Adipocyte (in vitro differentiated cells): ENCODE data around the gene FBLN5.

Experiments
- DNase-seq: peaks from one replicate; pipeline ENCODE4 v3.0.0-alpha.2; 2015; ENCODE audit warnings: low read depth
- H3K27me3 ChIP-seq: replicated peaks from 2 replicates; pipeline ENCODE4 v1.7.0; 2013; ENCODE audit warnings: mild to moderate bottlenecking, low read length, moderate library complexity; ENCODE audit not compliant: control insufficient read depth, insufficient read depth
- H3K36me3 ChIP-seq: 2 replicates; pipeline ENCODE4 v1.7.0; 2013; ENCODE audit warnings: low read length, mild to moderate bottlenecking, moderate library complexity; ENCODE audit not compliant: control insufficient read depth, insufficient read depth, severe bottlenecking
- H3K4me1 ChIP-seq: 2 replicates; pipeline ENCODE4 v1.7.0; 2013; ENCODE audit warnings: mild to moderate bottlenecking, low read length, moderate library complexity; ENCODE audit not compliant: control insufficient read depth, insufficient read depth
- H3K4me3 ChIP-seq: 2 replicates; pipeline ENCODE4 v1.7.0; 2013; ENCODE audit warnings: mild to moderate bottlenecking, low read length, moderate library complexity
- H3K9ac ChIP-seq: 2 replicates; pipeline ENCODE4 v1.7.0; 2013; ENCODE audit warnings: mild to moderate bottlenecking, low read length, moderate library complexity
- H3K9me3 ChIP-seq: 2 replicates; pipeline ENCODE4 v1.7.0; 2013; ENCODE audit warnings: mild to moderate bottlenecking, low read length, moderate library complexity; ENCODE audit not compliant: control insufficient read depth

Gene FBLN5

DNA sequence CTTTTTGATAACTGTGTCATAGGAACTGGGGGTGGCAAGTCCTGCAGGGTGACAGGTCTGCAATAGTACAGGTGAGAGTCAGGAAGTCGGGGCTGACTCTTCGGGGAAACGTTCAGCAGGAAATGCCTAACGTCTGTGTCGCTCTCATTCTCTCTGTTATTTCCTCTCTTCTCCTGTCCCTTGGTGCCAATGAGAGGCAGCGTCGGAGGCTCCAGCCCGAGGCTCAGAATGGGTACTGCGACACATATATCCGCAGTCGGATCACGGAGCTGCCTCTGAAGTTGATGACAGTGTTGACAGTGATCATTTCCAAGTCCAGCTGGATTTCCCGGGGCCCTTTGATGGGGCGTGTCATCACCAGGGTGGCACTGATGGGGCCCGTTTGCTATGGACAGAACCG, 77.5 kb downstream of the FBLN5 start:
- Histone ChIP-seq H3K9ac (no peak overlapping the region), H3K4me3 (no peak overlapping the region), H3K9me3 (no peaks in the 10 kb centered on the region), H3K27me3 (no peaks in the 10 kb centered on the region), H3K36me3 (peaks cover 65% of the 10 kb centered on the region), H3K4me1 (peaks cover 23% of the 10 kb centered on the region)
- no peak for DNase-seq

DNA sequence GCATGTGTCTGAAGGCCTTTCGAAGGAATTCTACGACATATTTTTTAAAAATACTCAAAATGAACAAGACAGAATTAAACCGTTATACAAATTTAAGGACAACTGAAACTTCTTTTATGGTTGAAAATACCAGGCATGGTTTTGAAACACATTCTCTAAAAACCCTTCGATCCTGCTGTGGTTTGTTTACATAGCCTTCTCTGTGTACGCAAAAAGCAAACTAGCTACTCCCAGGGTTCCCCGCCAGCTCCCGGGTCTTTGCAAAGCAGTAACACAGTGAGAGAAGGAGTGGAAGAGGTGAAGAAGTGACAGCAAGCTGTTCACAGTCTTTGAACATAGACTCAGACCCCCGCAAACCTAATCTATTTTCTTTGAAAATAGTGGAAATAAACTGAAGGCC, 77.9 kb downstream of the FBLN5 start:
- H3K4me1 ChIP-seq = peaks cover 23% of the 10 kb centered on the region
- H3K36me3 ChIP-seq = peaks cover 60% of the 10 kb centered on the region
- DNase-seq = no peak
- no peak overlapping the region for H3K4me3 ChIP-seq
- H3K9ac ChIP-seq = no peak overlapping the region
- H3K9me3 ChIP-seq = no peaks in the 10 kb centered on the region
- H3K27me3 ChIP-seq = no peaks in the 10 kb centered on the region

DNA sequence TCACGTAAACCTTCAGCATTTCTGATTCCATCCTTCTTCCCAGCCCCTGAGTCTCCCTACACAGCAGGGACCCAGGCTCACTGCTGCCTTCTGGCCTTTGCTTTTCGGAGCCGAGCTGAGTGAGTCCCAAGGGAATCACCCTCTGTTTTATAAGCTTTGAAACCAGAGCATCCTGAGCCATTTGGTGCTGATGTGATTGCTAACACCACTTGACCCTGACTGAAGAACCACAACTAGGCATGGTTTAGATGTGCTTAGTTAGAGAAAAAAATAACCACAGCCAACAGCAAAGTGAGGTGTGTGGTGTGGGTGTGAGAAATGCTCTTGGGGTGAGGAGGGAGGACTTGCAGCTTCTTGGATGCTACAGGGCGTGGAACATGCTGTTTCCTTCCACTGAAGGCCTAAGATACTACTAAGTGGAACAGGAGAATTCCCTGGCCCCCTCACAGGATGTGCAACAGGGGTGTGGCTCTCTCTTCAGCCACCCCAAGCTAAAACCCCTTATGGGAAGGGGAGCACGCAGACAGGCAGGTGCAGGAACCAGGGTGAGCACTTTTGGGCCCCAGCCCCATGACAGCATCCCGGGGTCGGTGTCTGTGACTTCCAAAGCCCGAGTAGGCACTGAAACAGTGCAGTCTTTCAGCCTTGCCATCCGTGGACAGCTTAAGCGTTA, 80.0 kb downstream of the FBLN5 start, which contains the start of gene TC2N:
TC2N (minus strand) TSS at position 221 of the 673 bp plus-strand sequence. CDS start 53,767 bp downstream, outside the sequence.
- DNase-seq = no peak
- no peaks in the 10 kb centered on the region for H3K27me3 ChIP-seq
- H3K36me3 ChIP-seq = peaks cover 44% of the 10 kb centered on the region
- H3K4me3 ChIP-seq = no peak within 1 kb of the TSS
- H3K9ac ChIP-seq = no peak within 1 kb of the TSS
- H3K4me1 ChIP-seq = peaks cover 13% of the 10 kb centered on the region
- H3K9me3 ChIP-seq = no peaks in the 10 kb centered on the region

DNA sequence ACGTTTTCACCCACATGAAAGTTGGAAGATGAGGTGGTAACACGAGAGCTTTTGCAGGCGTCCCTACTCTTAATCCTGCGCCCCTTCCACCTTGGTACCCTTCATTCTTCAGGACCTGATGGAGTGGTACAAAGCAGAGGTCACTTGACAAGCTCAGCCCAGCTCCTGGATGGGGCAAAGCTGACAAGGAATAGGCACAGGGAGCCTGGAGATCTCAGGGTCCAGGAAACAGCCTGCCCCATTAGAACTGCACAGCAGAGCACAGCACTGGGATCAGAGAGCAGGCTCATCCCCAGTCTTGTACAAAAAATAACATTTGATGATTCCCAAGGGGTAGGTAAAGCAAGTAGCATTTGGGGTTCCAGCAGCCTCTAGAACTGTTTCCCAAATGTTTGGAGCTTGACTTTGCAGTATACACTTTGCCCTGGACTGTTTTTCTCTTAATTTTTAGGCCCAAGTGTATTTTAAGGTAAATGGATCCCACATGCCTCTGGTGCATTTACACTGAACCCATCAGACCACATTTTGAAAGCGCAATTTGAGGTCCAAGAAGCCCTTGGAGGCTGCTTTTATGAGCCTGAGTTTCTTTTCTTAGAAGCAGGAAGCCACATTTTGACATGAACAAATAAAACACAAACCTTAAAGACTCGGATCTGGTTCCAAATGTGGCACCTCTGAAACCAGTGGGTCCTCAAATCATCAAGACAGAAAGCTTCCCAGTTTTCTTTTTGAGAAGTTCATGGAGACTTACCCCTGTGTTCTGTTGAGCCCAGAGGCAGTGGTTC, 80.8 kb downstream of the FBLN5 start:
- H3K36me3 ChIP-seq = peaks cover 44% of the 10 kb centered on the region
- H3K4me1 ChIP-seq = peaks cover 5% of the 10 kb centered on the region
- no peak overlapping the region for H3K9ac ChIP-seq
- no peaks in the 10 kb centered on the region for H3K9me3 ChIP-seq
- H3K4me3 ChIP-seq = no peak overlapping the region
- no peak for DNase-seq
- H3K27me3 ChIP-seq = no peaks in the 10 kb centered on the region

DNA sequence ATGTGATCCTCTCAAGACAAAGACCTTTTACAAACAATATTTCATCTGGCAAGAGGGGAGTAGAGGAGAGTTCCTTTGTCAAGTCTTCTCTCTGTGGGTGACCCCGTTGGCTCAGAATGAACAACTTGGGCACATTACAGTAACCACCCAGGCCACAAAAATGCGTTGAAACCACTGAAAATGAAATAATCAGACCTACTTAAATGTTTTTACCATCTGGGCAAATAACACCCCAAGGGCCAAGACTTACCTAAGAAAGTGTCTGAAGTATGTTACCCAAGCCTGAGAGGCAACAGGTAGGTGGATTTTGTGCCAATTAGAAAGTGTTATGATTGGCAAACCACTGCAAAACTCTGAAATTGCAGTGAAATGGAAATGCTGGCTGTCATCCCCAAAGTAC, 81.4 kb downstream of the FBLN5 start:
- Histone ChIP-seq H3K36me3 (peaks cover 44% of the 10 kb centered on the region), H3K4me3 (no peak overlapping the region), H3K4me1 (no peaks in the 10 kb centered on the region), H3K9me3 (no peaks in the 10 kb centered on the region), H3K9ac (no peak overlapping the region), H3K27me3 (no peaks in the 10 kb centered on the region)
- DNase-seq = no peak

DNA sequence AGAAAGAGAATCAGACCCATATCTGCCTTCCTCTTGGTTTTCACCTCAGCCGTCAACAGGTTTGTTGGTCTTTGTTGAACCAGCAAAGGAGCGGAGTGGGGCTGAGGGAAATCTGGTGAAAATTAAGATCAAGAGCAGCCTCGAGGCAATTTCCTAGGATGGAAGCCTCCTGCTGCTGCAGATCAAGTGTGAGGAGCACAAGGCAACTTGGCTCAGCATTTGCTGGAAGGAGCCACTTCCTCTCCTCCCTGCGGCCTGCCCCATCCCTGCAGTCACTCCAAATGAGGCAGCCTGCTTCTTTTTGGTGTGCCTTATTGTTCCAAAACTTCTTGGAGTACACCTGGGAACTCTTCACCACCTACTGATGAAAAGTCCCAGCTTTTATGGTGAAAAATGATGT, 85.1 kb downstream of the FBLN5 start:
- Histone ChIP-seq H3K4me3 (no peak overlapping the region), H3K36me3 (peaks cover 9% of the 10 kb centered on the region), H3K9me3 (no peaks in the 10 kb centered on the region), H3K4me1 (peaks cover 13% of the 10 kb centered on the region), H3K9ac (no peak overlapping the region), H3K27me3 (no peaks in the 10 kb centered on the region)
- DNase-seq = no peak

DNA sequence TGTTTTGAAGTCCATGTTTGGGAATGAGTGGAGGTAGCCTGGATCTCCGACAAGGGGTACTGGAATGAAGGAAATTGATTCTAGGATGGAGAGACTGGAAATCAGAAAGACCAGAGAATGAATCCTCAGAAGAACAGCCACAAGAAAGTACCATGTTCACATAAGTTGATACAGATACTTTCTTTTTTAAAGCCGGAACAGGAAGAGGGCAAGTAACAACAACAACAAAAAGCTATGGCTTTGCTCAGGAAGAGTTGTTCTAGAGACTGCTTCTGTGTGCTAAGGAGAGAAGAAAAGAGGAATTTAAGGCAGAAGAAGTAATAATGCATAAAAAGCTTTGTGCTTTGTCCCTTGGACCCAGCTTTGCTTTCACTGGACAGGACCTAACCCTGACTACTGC, 86.4 kb downstream of the FBLN5 start:
- no peaks in the 10 kb centered on the region for H3K9me3 ChIP-seq
- H3K9ac ChIP-seq = no peak overlapping the region
- no peaks in the 10 kb centered on the region for H3K27me3 ChIP-seq
- peaks cover 13% of the 10 kb centered on the region for H3K4me1 ChIP-seq
- no peak for DNase-seq
- no peaks in the 10 kb centered on the region for H3K36me3 ChIP-seq
- no peak overlapping the region for H3K4me3 ChIP-seq

DNA sequence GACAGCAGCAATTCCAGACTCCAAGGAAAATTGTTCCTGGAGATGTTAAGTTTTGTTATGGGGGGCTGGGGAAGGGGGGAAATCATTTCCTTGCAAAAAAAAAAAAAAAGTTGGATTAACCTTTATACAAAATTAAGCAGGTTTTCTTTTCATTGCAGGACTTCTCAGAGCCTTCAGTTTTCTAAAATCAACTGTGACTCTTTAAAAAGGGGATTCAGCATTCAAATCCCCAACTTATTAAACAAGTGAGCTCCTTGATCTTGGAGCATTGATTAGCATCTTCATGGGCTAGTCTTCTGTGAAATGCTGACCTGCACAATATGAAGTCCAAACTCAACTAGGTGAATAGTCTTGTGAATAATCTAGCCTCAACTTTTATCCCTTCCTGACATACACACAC, 87.3 kb downstream of the FBLN5 start:
- no peak overlapping the region for H3K4me3 ChIP-seq
- no peaks in the 10 kb centered on the region for H3K36me3 ChIP-seq
- no peaks in the 10 kb centered on the region for H3K9me3 ChIP-seq
- H3K9ac ChIP-seq = no peak overlapping the region
- DNase-seq = no peak
- peaks cover 17% of the 10 kb centered on the region for H3K4me1 ChIP-seq
- H3K27me3 ChIP-seq = no peaks in the 10 kb centered on the region

DNA sequence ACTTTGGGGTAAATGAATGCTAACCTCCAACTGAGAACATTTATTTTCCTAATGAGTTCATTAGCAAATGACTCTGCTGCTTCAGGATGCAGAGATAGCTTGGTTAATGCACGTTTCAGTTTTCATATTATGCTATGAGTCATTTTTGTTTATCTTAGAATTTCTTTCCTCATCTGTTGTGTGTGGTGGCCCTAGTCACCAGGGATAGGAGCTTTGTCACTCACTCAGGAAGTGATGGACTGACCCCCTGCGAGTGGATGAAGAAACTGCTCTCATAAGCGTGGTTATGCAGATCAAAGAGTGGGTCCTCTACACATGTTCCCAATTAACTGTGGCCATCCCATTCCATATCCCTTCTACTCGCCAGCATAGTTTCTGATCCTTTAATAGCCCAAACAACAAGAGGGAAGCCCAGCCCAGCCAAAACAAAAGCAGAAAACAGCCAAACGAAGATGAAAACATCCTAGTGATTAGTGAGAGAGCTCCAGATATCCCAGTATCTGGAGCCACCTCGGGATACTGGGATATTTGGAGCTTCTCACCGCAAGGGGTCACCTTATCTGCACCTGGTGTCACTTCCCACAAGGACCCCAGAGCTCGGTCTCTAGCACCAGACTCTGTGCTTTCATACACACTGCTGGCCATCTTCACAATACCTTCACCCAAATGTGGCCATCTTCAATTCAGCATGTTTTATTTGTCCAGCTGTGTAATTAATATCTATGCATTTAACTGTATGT, 88.8 kb downstream of the FBLN5 start:
- no peaks in the 10 kb centered on the region for H3K36me3 ChIP-seq
- H3K4me1 ChIP-seq = peaks cover 30% of the 10 kb centered on the region
- H3K9ac ChIP-seq = no peak overlapping the region
- no peak overlapping the region for H3K4me3 ChIP-seq
- H3K9me3 ChIP-seq = no peaks in the 10 kb centered on the region
- DNase-seq = peak; percentile 68
- no peaks in the 10 kb centered on the region for H3K27me3 ChIP-seq

DNA sequence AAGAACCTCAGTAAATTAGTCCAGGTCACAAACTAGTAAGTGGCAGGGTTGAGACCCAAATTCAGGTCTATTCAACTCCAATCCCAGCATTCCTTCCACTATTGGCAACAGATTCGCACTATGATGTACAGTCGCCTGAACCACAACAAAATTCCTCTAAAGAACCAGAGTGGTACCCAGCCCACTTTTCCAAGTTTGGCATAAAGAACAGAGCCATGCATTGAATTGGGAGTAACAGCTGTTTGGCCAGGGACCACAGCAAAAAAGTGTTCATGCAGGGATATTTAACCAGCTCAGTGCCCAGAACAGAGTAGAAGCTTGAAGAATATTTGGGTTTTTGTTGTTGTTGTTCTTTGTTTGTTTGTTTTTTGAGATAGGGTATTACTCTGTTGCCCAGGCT, 89.9 kb downstream of the FBLN5 start:
- H3K9ac ChIP-seq = no peak overlapping the region

DNA sequence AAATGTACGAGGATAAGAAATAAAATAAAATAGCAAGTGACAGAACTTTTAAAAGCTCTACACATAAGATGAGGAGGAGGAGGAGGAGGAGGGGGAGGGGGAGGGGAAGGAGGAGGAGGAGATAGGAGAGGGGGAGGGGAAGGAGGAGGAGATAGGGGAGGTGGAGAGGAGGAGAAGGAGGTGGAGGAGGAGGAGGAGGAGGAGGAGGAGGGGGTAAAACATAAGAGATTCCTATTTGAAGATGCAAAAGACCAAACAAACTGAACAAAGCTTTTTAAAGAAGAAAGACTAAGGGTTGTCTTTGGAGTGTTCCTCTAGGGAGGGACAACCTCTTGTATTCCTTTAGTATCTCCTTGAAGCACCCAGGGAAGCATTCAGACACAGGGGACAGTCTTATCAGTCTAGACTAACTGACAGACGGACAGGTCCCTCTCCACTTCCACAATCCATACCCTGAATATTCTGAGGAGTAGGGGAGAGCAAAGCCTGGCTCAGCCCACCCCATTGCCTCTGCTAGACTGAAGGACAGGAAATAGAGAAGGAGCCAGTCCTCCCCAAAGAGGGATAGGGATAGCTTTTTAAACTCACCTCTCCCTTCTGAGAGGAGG, 93.1 kb downstream of the FBLN5 start:
- no peak for DNase-seq

More for the DNA sequence above, 89.9 kb downstream of the FBLN5 start:
- Histone ChIP-seq H3K27me3 (no peaks in the 10 kb centered on the region), H3K4me3 (no peak overlapping the region), H3K4me1 (peaks cover 38% of the 10 kb centered on the region), H3K36me3 (no peaks in the 10 kb centered on the region), H3K9me3 (no peaks in the 10 kb centered on the region)
- DNase-seq = no peak

More for the DNA sequence above, 93.1 kb downstream of the FBLN5 start:
- Histone ChIP-seq H3K9ac (peak overlapping the region; percentile 14), H3K4me3 (no peak overlapping the region), H3K27me3 (no peaks in the 10 kb centered on the region), H3K4me1 (peaks cover 38% of the 10 kb centered on the region), H3K36me3 (no peaks in the 10 kb centered on the region), H3K9me3 (no peaks in the 10 kb centered on the region)
